ENCODE data around the gene LMNTD1. TPM values are rescaled to one million over a fixed set of nuclear protein-coding genes. Genes with fewer than 3 reads are reported as not detected.

Gene LMNTD1
- total and polyA plus RNA-seq, 10 of the 15 experiments (the other 5 are each of a cell fraction or from before 2014, with no cell fraction given) = not detected

GRCh38 chr12:25502596-25502995, 50.5 kb downstream of the LMNTD1 start:
- no peak for FAIRE-seq
- 75% methylated on average over 1 of the region's 1 CpG for WGBS (ENCODE audit: insufficient coverage, insufficient replicate concordance, low lambda C conversion rate, missing lambda C conversion rate)
- ChIA-PET CTCF (no interaction called here), POLR2A (no interaction called here), RAD21 (ENCODE audit: unreplicated experiment) (no interaction called here), SMC1A (ENCODE audit: uncharacterized antibody, unreplicated experiment) (no interaction called here)
- no peak overlapping the region for H3K4me3 ChIP-seq
- H3K9me3 ChIP-seq (replicated peaks; ENCODE audit: control insufficient read depth, insufficient read depth, low read length) = no peaks in the 10 kb centered on the region
- intact Hi-C loops (cut with micrococcal nuclease; ENCODE audit: unreplicated experiment) (no loop called here), in situ Hi-C loops (cut with MboI) (no loop called here)
- TF ChIP-seq ZNF217 (IDR thresholded peaks at IDR 0.05) = no peak
- TF ChIP-seq ESRRA (IDR thresholded peaks at IDR 0.05; ENCODE audit: low read length) = no peak
- no peak for TF ChIP-seq IRF4 (IDR thresholded peaks at IDR 0.05; ENCODE audit: low read depth, low read length)
- no peak for TF ChIP-seq SIX5 (IDR thresholded peaks at IDR 0.05; ENCODE audit: low read depth, low read length, severe bottlenecking)
- TF ChIP-seq POLR2AphosphoS2 (IDR thresholded peaks at IDR 0.05; ENCODE audit: low read depth, low read length) = no peak
- TF ChIP-seq FOXM1 (IDR thresholded peaks at IDR 0.05; ENCODE audit: low read depth, low read length) = no peak
- TF ChIP-seq POU2F2 (IDR thresholded peaks at IDR 0.05; ENCODE audit: borderline replicate concordance, low read depth, low read length) = no peak
- no peak for TF ChIP-seq ETV6 (conservative IDR thresholded peaks at IDR 0.05 in 1 of 2, IDR thresholded peaks at IDR 0.05 in 1 of 2; ENCODE audit: borderline replicate concordance in 1 of 2, low read depth in 1 of 2)
- TF ChIP-seq IKZF2 (IDR thresholded peaks at IDR 0.05) = no peak
- no peak for TF ChIP-seq SMAD5 (IDR thresholded peaks at IDR 0.05; ENCODE audit: low read depth)
- no peak for TF ChIP-seq SUZ12 (IDR thresholded peaks at IDR 0.05; ENCODE audit: unreplicated experiment)
- TF ChIP-seq KLF5 (IDR thresholded peaks at IDR 0.05; ENCODE audit: partially characterized antibody) = no peak
- TF ChIP-seq CHD4 (IDR thresholded peaks at IDR 0.05) = no peak
- TF ChIP-seq RAD21 (IDR thresholded peaks at IDR 0.05; ENCODE audit: insufficient read depth, low read depth, low read length) = no peak
- no peak for TF ChIP-seq MXI1 (IDR thresholded peaks at IDR 0.05; ENCODE audit: low read depth, low read length)
- TF ChIP-seq TARDBP (IDR thresholded peaks at IDR 0.05; ENCODE audit: borderline replicate concordance) = no peak
- no peak for DNase-seq (ENCODE audit: low read depth, low spot score)
- no peaks in the 10 kb centered on the region for H4K20me1 ChIP-seq (ENCODE audit: control insufficient read depth, insufficient read depth)
- H3K27me3 ChIP-seq (replicated peaks in 1 of 2; ENCODE audit: control insufficient read depth in 2 of 2, insufficient read depth in 2 of 2, low read length in 1 of 2) = no peaks in the 10 kb centered on the region; a peak in 1 of 4 replicates
- H3K79me2 ChIP-seq (ENCODE audit: control insufficient read depth, insufficient read depth, low read length) = no peaks in the 10 kb centered on the region
- ATAC-seq = no peak
- H3K36me3 ChIP-seq (ENCODE audit: control insufficient read depth in 2 of 2, insufficient read depth in 2 of 2, low read length in 1 of 2) = no peaks in the 10 kb centered on the region
- no TSS peak for BruUV-seq (replicated peaks)
- no peak overlapping the region for H2AFZ ChIP-seq (ENCODE audit: control insufficient read depth, low read depth, low read length)
- no peak overlapping the region for H3K9ac ChIP-seq (ENCODE audit: control insufficient read depth, insufficient read depth, low read length)
- H3K27ac ChIP-seq (ENCODE audit: control insufficient read depth, insufficient read depth) = no peak overlapping the region
- H3K4me1 ChIP-seq (ENCODE audit: control insufficient read depth, insufficient read depth, low read length) = no peaks in the 10 kb centered on the region
- H3K4me2 ChIP-seq (ENCODE audit: control insufficient read depth, insufficient read depth) = no peak overlapping the region

Data from GM12878 (cell line).